Left hindlimb (tissue), 1 donor: ENCODE measurements around the gene SUOX.
A peak's percentile ranks its signal among the peaks of the same experiment; 100 is the strongest.
"Not testable (repeated sequence)": the region's sequence is repeated elsewhere in the genome, so short reads cannot be mapped to it uniquely, and the experiment has no call there.

Experiments used
- DNase-seq: peaks from one replicate; pipeline ENCODE4 v3.0.0-alpha.2; 2018

Gene SUOX

DNA sequence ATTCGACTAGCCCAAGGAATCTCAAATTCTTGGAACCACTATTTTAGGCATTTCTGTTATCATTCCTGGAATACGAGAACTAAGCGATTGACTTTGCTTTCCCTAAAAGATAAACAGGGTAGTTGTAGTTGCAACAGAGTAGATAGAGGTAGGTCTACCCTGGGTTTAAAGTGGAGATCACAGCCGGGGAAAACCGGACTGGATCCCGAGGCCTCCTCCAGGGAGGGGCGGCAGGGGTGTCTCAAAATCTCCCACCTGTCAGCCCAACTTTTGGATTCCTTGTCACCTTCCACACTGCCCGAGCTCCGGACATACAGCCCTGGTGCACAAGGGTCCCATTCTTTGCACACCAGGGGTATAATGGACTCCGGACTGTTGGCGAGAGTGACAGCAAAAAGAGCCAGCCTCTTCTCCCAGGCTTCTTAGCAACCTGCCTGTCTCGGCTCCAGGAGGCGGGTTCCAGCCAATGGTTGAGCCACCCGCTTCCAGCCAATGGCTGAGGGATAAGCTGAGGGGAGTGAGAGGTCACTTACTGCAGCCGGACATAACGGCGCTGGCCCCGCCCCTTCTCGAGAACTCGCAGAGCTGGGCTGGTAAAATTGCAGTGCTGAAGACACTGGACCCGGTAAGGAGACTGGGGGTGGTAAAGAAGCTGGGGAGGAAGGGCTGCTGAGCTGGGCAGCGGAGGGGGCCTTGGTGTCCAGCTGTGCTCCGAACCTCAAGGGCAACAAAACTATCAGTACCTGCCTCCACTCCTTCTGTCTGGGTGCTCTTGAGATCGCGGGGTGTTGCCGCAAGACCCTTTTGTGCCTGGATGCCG, at the start of gene SUOX:
Gene SUOX (plus strand): TSS at position 562 of the 820 bp plus-strand sequence. CDS start 4,946 bp downstream, outside the sequence.
- DNase-seq: peak; percentile 97

GRCh38 chr12:55955344-55955743, 41.7 kb upstream of the SUOX start:
- no peak for DNase-seq

GRCh38 chr12:55955800-55956508, 41.1 kb upstream of the SUOX start:
- no peak for DNase-seq

DNA sequence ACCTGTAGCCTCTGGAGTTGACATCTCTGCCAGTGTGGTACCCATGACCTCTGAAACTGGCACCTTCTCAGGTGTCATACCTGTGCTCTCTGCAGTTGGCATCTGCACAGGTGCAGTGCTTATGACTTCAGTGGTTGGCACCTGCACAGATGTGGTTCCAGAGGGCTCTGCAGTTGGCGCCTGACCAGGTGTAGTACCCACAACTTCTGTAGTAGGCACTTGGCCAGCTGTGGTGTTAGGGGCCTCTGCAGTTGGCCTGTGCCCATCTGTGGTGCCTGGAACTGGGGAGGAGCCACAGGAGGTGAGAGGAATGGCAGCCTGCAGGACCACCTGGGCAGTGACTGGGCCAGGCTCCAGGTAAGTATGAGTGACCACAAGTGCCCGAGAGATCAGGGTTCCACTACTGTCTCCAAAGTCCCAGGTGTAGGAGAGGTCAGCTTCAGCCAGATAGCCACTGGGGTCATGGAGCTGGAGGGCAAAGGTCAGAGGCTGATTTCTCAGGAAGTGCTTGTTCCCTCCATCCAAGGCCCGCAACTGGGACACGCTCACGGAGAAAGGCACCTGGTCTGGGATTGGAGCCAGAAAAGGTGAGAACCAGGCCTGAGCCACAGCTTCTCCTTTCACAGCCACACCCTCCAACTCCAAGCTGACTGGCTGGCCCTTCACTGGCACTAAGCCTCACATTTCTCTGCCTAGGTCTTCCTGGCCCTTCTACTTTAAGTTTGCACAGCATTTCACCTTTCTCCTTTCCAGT, 39.8 kb upstream of the SUOX start:
- DNase-seq: no peak

GRCh38 chr12:55963760-55964159, 33.3 kb upstream of the SUOX start:
- DNase-seq: no peak

GRCh38 chr12:55965240-55965639, 31.8 kb upstream of the SUOX start:
- DNase-seq: no peak

GRCh38 chr12:55965941-55966407, 31.1 kb upstream of the SUOX start, which contains the start of gene PMEL:
TSS of gene PMEL (minus strand) at chr12:55966042. CDS start at chr12:55966011, 31 bp downstream.
- peak; percentile 47 for DNase-seq

DNA sequence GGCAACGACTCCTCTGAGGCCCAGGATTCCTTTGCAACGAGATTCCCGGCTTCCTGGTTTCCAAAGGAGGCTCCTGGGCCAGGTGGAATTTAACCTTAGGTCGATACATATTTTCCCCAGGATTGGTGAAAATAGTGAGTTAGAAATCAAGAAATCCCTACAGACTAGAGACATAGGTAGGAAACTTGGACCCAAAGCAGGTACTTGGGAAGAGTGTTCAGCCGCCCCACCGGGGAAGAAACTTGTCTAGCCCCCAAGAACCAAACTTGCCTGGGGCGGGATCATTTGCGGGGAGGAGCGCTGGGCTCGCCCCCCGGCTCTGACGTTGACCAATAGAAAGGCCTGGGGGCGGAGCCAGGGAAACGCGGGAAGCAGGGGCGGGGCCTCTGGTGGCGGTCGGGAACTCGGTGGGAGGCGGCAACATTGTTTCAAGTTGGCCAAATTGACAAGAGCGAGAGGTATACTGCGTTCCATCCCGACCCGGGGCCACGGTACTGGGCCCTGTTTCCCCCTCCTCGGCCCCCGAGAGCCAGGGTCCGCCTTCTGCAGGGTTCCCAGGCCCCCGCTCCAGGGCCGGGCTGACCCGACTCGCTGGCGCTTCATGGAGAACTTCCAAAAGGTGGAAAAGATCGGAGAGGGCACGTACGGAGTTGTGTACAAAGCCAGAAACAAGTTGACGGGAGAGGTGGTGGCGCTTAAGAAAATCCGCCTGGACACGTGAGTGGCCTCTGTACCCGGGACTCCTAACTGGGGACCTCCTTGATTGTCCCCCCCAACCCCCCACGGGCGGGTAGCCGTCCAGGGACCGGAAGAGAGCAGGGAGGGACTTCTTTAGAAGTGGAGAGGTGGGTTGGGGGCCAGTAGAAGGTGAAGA, 30.4 kb upstream of the SUOX start, which contains the start of gene CDK2:
Gene CDK2 (plus strand): TSS at position 423 of the 874 bp plus-strand sequence. CDS start 179 bp downstream, at position 602.
- peak; percentile 94 for DNase-seq

DNA sequence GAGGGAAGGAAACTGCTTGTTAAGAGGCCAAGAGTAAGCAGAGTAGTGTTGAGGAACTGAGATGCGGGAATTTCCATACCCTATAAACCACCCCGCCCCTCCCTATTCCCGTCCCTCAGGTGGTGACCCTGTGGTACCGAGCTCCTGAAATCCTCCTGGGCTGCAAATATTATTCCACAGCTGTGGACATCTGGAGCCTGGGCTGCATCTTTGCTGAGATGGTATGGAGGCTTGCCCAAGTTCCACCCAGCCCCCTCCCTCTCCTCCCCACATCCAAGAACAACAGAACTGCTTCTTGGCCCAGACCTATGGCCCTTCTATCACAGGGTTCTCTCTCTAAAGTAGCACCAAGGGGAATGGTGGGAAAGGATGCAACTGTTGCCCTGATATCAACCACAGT, 27.7 kb upstream of the SUOX start:
- no peak for DNase-seq

GRCh38 chr12:55970775-55971174, 26.3 kb upstream of the SUOX start:
- no peak for DNase-seq

DNA sequence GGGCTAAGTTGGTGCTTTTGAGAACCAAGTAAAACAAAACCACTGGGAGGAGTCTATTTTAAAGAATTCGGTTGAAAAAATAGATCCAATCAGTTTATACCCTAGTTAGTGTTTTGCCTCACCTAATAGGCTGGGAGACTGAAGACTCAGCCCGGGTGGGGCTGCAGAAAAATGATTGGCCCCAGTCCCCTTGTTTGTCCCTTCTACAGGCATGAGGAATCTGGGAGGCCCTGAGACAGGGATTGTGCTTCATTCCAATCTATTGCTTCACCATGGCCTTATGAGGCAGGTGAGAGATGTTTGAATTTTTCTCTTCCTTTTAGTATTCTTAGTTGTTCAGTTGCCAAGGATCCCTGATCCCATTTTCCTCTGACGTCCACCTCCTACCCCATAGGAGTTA, 25.0 kb upstream of the SUOX start:
- no peak for DNase-seq

DNA sequence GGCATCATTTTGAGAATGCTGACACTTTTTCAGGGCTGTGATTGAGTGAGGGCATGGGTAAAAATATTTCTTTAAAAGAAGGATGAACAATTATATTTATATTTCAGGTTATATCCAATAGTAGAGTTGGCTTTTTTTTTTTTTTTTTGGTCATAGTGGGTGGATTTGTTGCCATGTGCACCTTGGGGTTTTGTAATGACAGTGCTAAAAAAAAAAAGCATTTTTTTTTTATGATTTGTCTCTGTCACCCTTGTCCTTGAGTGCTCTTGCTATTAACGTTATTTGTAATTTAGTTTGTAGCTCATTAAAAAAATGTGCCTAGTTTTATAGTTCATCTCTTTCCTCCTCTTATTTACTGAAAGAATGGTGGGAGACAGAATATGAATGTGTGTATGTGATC, 24.6 kb upstream of the SUOX start:
- no peak for DNase-seq

DNA sequence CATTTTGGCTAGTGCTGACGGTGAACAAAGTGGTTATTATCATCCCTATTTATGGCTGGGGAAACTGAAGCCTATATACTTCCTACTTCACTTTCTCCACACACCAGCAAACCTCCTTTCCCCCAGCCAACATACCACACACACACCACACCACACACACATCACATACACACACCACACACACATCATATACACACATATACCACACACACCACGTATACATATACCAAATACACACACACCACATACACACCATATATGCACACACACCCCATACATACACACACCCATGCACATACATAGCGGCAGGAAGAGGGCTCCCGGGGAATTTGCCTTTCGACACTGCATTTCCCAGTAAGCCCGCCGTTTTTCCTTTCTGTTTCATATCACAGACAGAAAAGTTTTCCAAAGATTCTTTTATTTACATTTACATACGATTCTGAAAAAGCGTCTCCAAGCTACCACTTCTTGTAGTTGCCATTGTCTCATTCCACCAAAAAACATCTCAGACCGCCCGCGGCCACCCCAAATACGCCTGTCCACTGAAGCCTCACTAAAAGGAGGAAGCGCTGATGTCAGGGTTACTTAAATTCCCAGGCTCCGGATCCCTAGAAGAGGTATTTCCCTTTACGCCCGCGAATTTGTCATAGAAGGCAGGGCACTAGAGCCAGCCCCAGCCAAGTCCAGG, 24.0 kb upstream of the SUOX start:
- peak; percentile 54 for DNase-seq

GRCh38 chr12:55973599-55974307, 23.3 kb upstream of the SUOX start, which contains the start of gene RAB5B:
TSS of gene RAB5B (plus strand) at chr12:55974078. CDS start at chr12:55986961, 12,883 bp downstream.
- peak; percentile 100 for DNase-seq

DNA sequence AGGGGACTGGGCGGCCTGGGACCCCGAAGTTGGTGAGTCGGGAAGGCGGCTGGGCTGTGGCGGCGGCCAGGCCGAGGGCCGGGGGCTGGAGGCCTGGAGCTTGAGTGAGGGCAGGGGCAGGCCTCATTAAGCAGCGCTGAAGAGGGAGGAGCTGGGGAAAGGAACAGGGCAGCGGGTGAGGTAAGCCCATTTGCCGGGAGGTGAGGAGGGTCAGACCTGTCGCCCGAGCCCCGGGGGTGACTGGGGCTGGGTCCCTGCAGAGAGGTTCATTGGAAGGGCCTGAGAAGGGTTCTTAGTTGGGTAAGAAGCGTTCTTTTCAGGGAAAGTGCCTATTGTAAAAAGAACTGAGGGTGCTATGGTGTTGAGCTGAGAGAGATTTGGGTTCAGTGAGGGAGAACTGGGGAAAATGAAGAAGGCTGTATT, 22.8 kb upstream of the SUOX start:
- DNase-seq: peak; percentile 70

GRCh38 chr12:55978393-55978792, 18.7 kb upstream of the SUOX start:
- no peak for DNase-seq

GRCh38 chr12:55979069-55979468, 18.0 kb upstream of the SUOX start:
- no peak for DNase-seq

- DNase-seq: not testable (repeated sequence)
Observed at GRCh38 chr12:55981882-55982281, 15.2 kb upstream of the SUOX start.

- no peak for DNase-seq
Observed at GRCh38 chr12:55982319-55982936, 14.6 kb upstream of the SUOX start.

DNA sequence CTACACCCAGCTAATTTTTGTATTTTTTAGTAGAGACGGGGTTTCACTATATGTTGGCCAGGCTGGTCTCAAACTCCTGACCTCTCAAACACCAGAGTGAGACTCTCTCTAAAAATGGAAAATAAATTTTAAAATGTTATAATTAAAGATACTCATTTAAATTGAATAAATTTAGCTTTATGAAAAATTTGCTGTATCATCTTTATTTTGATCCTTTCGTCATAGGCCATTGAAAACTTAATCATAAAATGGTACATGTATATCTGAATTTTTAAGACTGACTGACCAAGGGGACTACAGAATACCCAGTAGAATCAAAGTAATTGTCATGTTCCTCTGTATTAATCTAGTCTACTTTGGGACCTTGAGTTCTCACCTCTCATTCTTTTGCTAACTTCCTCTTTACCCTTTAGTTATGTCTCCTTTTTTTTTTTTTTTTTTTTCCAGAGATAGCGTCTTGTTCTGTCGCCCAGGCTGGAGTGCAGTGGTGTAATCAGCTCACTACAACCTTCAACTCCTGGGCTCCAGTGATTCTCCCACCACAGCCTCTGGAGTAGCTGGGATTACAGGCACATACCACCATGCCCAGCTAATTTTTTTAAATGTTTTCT, 13.7 kb upstream of the SUOX start:
- no peak for DNase-seq
